Measurements from ENCODE around the gene HSF4.
A peak's percentile ranks its signal among the peaks of the same experiment; 100 is the strongest.

HSF4 gene

DNA sequence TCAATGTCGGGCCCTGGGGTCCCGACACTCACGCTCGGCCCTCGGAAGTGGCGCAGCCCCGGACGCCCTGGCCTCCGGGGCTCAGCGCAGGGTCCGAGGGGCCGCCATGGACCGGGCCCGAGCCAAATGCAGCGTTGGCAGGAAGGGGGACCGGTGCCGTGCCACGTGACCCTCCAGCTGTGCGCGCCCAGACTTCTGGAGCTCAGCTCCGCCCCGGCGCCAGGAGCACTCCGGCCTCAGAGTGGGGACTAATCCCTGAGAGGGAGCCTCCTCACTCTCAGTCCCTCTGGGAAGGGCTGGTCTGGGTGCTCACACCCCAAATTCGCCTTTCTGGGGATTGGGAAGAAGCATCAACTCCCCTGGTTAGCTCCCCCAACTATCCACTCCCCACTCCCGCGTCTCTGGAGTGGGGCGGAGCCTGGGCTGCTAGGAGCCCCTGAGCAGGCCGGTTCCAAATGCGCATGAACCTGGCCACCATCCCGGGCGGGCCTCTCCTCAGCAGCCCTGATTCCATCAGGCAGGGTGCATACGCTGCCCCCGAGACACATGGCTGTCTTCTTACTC lies 13.6 kb upstream of the HSF4 start, which contains the start of gene B3GNT9:
TSS of gene B3GNT9 (minus strand) at position 166 of the 564 bp plus-strand sequence. CDS start 513 bp downstream, outside the sequence.
- Histone ChIP-seq H3K36me3 (ENCODE audit: control insufficient read depth, insufficient read depth, low read length, severe bottlenecking) (peaks cover 25% of the 10 kb centered on the region), H3K4me3 (ENCODE audit: low read length) (peak within 1 kb of the TSS; percentile 85), H3K27me3 (replicated peaks; ENCODE audit: control insufficient read depth, insufficient read depth, low read length) (no peaks in the 10 kb centered on the region), H3K9me3 (ENCODE audit: control insufficient read depth, low read length) (no peaks in the 10 kb centered on the region), H3K4me1 (ENCODE audit: control insufficient read depth, insufficient read depth, low read length) (peaks cover 11% of the 10 kb centered on the region), H3K9ac (ENCODE audit: low read length) (peak within 1 kb of the TSS; percentile 91)
- peak; percentile 87 for DNase-seq (ENCODE audit: low read depth)

- Histone ChIP-seq H3K4me3 (ENCODE audit: low read length) (peak overlapping the region; percentile 85), H3K36me3 (ENCODE audit: control insufficient read depth, insufficient read depth, low read length, severe bottlenecking) (peaks cover 21% of the 10 kb centered on the region), H3K27me3 (replicated peaks; ENCODE audit: control insufficient read depth, insufficient read depth, low read length) (no peaks in the 10 kb centered on the region), H3K4me1 (ENCODE audit: control insufficient read depth, insufficient read depth, low read length) (peaks cover 4% of the 10 kb centered on the region), H3K9me3 (ENCODE audit: control insufficient read depth, low read length) (no peaks in the 10 kb centered on the region), H3K9ac (ENCODE audit: low read length) (peak overlapping the region; percentile 91)
- no peak for DNase-seq (ENCODE audit: low read depth)
These were observed 13.0 kb upstream of the HSF4 start for GRCh38 chr16:67151431-67152097.

DNA sequence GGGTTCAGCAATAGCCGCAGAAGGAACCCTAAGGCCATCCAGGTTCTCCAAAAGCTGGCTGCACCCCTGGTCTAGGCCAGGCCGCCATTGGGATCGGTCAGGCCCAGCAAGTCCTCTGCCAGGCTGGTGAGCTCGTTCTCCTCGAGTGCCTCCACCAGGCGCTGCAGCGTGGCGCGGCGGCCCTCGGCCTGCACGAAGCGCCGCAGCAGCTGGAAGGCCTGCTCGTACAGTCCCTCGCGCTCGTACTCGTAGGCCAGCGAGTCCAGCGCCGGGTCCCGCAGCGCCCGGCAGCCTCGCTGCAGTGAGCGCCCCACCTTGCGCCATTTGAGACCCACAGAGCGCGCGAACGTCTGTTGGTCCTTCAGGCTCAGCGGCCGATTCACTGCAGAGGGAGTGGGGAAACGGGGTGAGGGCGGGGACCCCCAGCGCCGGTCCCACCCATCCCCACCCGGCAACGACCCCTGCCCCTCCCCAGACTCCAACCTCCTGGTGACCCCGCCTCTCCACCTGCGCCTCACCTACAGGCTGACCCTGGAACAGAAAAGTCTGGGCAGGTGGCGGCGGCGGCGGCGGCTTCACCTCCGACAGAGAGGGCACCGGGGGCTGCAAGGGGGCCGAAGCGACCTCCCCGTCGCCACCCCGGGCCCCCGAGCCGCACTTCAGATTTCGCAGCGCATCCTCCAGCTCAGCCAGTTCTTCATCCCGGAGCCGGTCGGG lies 9.8 kb upstream of the HSF4 start:
- H3K4me1 ChIP-seq (ENCODE audit: control insufficient read depth, insufficient read depth, low read length), result peaks cover 9% of the 10 kb centered on the region
- no peak overlapping the region for H3K9ac ChIP-seq (ENCODE audit: low read length)
- H3K36me3 ChIP-seq (ENCODE audit: control insufficient read depth, insufficient read depth, low read length, severe bottlenecking), result no peaks in the 10 kb centered on the region
- no peaks in the 10 kb centered on the region for H3K27me3 ChIP-seq (replicated peaks; ENCODE audit: control insufficient read depth, insufficient read depth, low read length)
- DNase-seq (ENCODE audit: low read depth), result no peak
- H3K9me3 ChIP-seq (ENCODE audit: control insufficient read depth, low read length), result no peaks in the 10 kb centered on the region
- no peak overlapping the region for H3K4me3 ChIP-seq (ENCODE audit: low read length)

DNA sequence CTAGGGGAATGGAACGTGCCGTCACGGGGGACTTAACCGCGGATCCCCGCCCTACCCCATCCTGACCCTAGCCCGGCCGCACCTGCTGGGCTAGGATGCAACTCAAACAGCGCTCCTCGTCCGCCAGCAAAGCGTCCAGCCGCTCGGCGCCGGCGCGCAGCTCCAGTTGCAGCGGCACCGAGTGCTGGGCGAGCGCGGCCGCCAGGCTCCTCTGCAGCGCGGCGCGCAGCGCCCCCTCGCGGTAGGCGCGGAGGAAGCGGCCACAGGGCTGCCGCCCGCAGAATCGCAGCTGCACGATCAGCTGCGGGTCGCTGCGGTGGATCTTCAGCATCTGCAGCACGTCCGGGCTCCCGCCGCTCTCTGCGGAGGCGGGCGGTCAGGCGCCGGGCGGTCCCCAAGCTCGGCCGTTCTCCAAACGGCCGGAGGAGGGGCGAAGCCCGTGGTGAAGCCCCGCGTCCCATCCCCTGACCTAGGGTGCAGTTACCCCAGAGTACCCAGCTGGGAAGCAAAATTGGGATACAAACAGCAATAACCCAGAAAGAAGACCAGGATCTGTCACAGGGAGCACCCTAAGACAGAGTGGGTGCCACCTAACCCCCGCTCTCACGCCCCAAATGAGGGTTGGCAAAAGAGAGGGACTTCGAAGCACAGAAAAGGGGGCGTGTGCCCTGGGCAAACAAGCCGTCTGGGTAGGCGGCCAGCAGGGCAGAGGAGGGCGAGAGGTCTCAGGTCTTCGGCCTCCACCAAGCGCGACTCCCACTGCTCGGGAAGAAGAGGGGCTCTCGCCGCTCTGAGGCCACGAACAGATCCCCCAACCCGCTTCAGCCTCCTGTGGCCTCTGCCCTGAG lies 9.0 kb upstream of the HSF4 start:
- Histone ChIP-seq H3K4me3 (ENCODE audit: low read length) (no peak overlapping the region), H3K27me3 (replicated peaks; ENCODE audit: control insufficient read depth, insufficient read depth, low read length) (no peaks in the 10 kb centered on the region)

GRCh38 chr16:67156143-67156844 lies 8.3 kb upstream of the HSF4 start:
- DNase-seq (ENCODE audit: low read depth), result no peak
- Histone ChIP-seq H3K4me3 (ENCODE audit: low read length) (no peak overlapping the region), H3K9me3 (ENCODE audit: control insufficient read depth, low read length) (no peaks in the 10 kb centered on the region), H3K9ac (ENCODE audit: low read length) (no peak overlapping the region), H3K27me3 (replicated peaks; ENCODE audit: control insufficient read depth, insufficient read depth, low read length) (no peaks in the 10 kb centered on the region), H3K4me1 (ENCODE audit: control insufficient read depth, insufficient read depth, low read length) (peaks cover 10% of the 10 kb centered on the region), H3K36me3 (ENCODE audit: control insufficient read depth, insufficient read depth, low read length, severe bottlenecking) (no peaks in the 10 kb centered on the region)

More for the DNA sequence above, 9.0 kb upstream of the HSF4 start:
- Histone ChIP-seq H3K36me3 (ENCODE audit: control insufficient read depth, insufficient read depth, low read length, severe bottlenecking) (no peaks in the 10 kb centered on the region), H3K4me1 (ENCODE audit: control insufficient read depth, insufficient read depth, low read length) (peaks cover 9% of the 10 kb centered on the region), H3K9ac (ENCODE audit: low read length) (no peak overlapping the region), H3K9me3 (ENCODE audit: control insufficient read depth, low read length) (no peaks in the 10 kb centered on the region)
- DNase-seq (ENCODE audit: low read depth), result peak; percentile 92

DNA sequence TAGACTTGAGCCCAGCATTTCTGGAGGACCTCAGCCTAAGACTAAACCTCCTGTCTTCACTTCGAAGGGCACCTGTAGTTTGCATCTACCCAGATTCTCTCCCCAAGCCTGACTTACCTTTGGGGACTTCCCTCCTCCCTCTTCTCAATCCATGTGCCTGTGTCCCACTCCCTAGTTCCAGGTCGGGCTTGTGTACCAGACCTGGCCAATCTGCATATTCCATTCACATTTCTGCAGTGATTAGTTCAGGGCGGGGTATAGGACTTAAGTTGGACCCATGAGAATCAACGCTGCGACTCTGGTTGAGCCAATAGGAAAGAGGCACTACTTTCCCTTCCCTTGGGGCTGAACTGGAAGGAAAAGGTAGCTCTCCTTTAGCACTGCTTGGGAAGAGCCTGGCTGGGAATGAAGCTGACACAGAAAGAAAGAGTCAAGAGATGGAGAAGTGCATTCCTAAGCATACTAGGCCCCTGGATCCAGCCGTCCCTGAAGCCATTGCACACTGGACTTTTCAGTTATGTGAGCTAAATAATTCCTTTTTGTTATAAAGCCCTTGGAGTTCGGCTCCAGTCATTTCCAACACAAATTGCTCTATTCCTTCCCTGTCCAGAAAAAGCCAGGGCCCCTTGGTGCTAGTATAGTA lies 7.3 kb upstream of the HSF4 start:
- DNase-seq (ENCODE audit: low read depth), result no peak
- Histone ChIP-seq H3K4me3 (ENCODE audit: low read length) (no peak overlapping the region), H3K36me3 (ENCODE audit: control insufficient read depth, insufficient read depth, low read length, severe bottlenecking) (no peaks in the 10 kb centered on the region), H3K4me1 (ENCODE audit: control insufficient read depth, insufficient read depth, low read length) (peaks cover 11% of the 10 kb centered on the region), H3K27me3 (replicated peaks; ENCODE audit: control insufficient read depth, insufficient read depth, low read length) (no peaks in the 10 kb centered on the region), H3K9me3 (ENCODE audit: control insufficient read depth, low read length) (no peaks in the 10 kb centered on the region), H3K9ac (ENCODE audit: low read length) (no peak overlapping the region)

DNA sequence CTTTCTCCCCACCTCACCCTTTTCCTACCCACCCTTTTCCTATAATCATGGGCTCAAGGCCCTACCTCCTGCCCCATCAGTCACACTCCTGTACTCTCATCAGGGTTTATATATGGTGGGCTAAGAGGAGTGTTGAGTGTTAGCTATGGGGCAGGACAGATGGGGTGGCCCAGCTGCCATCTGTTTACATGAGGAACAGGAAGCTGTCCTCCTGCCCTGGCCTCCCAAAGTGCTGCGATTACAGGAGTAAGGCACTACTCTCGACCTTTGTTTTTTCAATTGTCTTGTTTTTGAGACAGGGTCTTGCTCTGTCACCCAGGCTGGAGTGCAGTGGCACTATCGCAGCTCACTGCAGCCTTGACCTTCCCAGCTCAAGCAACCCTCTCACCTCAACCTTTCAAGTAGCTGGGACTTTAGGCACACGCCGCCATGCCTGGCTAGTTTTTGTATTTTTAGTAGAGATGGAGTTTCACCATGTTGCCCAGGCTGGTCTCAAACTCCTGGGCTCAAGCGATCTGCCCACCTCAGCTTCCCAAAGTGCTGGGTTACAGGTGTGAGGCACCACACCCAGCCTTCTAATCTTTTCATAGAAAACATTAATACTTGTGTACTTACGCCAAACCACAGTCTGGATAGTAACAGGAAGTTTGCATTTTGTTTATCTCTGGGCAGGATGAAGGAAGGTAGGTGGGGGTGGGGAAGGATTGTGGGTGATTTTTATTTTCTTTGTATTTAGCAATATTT lies 6.5 kb upstream of the HSF4 start:
- Histone ChIP-seq H3K9me3 (ENCODE audit: control insufficient read depth, low read length) (no peaks in the 10 kb centered on the region), H3K4me1 (ENCODE audit: control insufficient read depth, insufficient read depth, low read length) (peaks cover 11% of the 10 kb centered on the region), H3K27me3 (replicated peaks; ENCODE audit: control insufficient read depth, insufficient read depth, low read length) (no peaks in the 10 kb centered on the region)

DNA sequence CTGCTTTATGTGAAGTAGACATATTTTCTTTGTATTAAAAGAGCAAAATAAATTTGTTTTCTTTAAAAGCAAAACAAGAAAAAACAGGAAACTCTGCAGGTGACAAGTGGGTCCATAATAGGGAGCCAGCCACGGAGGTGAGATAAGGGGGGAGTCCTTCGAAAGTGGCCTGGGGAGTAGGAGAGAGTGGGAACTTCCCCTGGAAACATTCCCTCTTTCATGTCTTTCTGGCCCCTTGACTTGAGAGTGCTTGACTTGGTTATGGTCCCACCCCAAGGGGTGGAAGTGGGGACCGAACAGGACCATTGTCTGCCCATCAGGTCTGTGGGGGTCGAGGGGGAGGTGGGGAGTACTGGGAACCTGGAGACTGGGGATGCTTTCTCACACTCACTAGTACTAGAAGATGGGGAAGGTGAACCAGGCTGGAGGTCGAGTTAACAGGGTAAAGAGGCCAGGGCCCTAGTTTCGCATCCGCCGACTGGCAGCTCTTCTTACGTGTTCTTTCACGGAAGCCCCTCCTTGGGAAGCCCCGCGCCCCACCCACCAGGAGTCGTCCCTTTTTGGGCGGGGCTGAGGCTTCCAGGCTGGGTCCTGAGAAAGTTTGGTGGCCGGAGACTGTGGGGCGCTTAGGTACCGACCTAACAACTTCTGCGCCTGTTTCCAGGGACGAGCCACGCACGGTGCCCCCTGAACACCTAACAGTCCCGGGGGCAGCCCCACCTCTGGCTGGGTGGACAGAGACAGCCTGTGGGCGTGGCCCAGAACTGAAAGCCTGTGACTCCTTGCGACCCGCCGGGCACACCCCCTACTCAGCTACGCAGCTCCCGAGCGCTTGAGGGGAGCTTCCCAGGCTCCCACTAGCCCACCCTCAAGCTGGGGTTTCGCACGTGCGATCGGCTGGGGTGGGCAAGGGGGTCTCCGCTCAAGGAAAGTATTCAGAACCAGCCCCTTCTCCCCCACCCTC lies 5.6 kb upstream of the HSF4 start:
- peak; percentile 55 for DNase-seq (ENCODE audit: low read depth)
- no peaks in the 10 kb centered on the region for H3K27me3 ChIP-seq (replicated peaks; ENCODE audit: control insufficient read depth, insufficient read depth, low read length)

More for the DNA sequence above, 6.5 kb upstream of the HSF4 start:
- Histone ChIP-seq H3K4me3 (ENCODE audit: low read length) (no peak overlapping the region), H3K9ac (ENCODE audit: low read length) (no peak overlapping the region), H3K36me3 (ENCODE audit: control insufficient read depth, insufficient read depth, low read length, severe bottlenecking) (no peaks in the 10 kb centered on the region)
- no peak for DNase-seq (ENCODE audit: low read depth)

GRCh38 chr16:67161595-67162058 lies 2.9 kb upstream of the HSF4 start:
- Histone ChIP-seq H3K9me3 (ENCODE audit: control insufficient read depth, low read length) (no peaks in the 10 kb centered on the region), H3K36me3 (ENCODE audit: control insufficient read depth, insufficient read depth, low read length, severe bottlenecking) (no peaks in the 10 kb centered on the region), H3K4me1 (ENCODE audit: control insufficient read depth, insufficient read depth, low read length) (peaks cover 24% of the 10 kb centered on the region), H3K9ac (ENCODE audit: low read length) (peak overlapping the region; percentile 94), H3K27me3 (replicated peaks; ENCODE audit: control insufficient read depth, insufficient read depth, low read length) (peaks cover 5% of the 10 kb centered on the region), H3K4me3 (ENCODE audit: low read length) (peak overlapping the region; percentile 97)
- DNase-seq (ENCODE audit: low read depth), result no peak

More for the DNA sequence above, 5.6 kb upstream of the HSF4 start:
- no peaks in the 10 kb centered on the region for H3K9me3 ChIP-seq (ENCODE audit: control insufficient read depth, low read length)
- H3K4me3 ChIP-seq (ENCODE audit: low read length), result peak overlapping the region; percentile 97
- peaks cover 15% of the 10 kb centered on the region for H3K4me1 ChIP-seq (ENCODE audit: control insufficient read depth, insufficient read depth, low read length)
- H3K9ac ChIP-seq (ENCODE audit: low read length), result peak overlapping the region; percentile 94
- H3K36me3 ChIP-seq (ENCODE audit: control insufficient read depth, insufficient read depth, low read length, severe bottlenecking), result no peaks in the 10 kb centered on the region

All from adipocyte (in vitro differentiated cells).